CD14-positive monocyte (primary cell): ENCODE measurements around the gene CDC26. TPM values are rescaled to one million over a fixed set of nuclear protein-coding genes. Genes with fewer than 3 reads are reported as not detected.
A peak's percentile ranks its signal among the peaks of the same experiment; 100 is the strongest.

ENCODE experiments used
- DNase-seq, 3 donors: peaks; one replicate each; pipeline ENCODE4 v3.0.0-alpha.2; 2011 to 2022
- H2AFZ ChIP-seq: 2 replicates; pipeline ENCODE4 v1.6.0; 2012; ENCODE audit warnings: mild to moderate bottlenecking, low read depth, low read length, inconsistent platforms; ENCODE audit not compliant: insufficient read depth, poor library complexity, severe bottlenecking
- H3K27ac ChIP-seq, 2 donors: 1 replicate in 1 of 2; 2 replicates in 1 of 2; pipeline ENCODE4 v1.5.1; 2012 to 2013; ENCODE audit warnings: low read length in 2 of 2, control low read depth in 1 of 2, inconsistent platforms in 1 of 2, low read depth in 1 of 2, mild to moderate bottlenecking in 1 of 2
- H3K27me3 ChIP-seq, 2 donors: one replicate each; pipeline versions ENCODE4 v1.6.0 to v1.6.1; 2011 to 2013; ENCODE audit warnings: low read length in 2 of 2; ENCODE audit not compliant: control insufficient read depth in 2 of 2, insufficient read depth in 2 of 2
- H3K36me3 ChIP-seq, 2 donors: replicated peaks in 1 of 2; 1 replicate in 1 of 2; 2 replicates in 1 of 2; pipeline versions ENCODE4 v1.5.1 to v1.6.1; 2012 to 2013; ENCODE audit warnings: low read length in 2 of 2, control low read depth in 1 of 2, inconsistent platforms in 1 of 2, mild to moderate bottlenecking in 1 of 2; ENCODE audit not compliant: insufficient read depth in 2 of 2, control insufficient read depth in 1 of 2
- H3K4me1 ChIP-seq, 2 donors: 1 replicate in 1 of 2; 2 replicates in 1 of 2; pipeline versions ENCODE4 v1.5.1 to v1.6.1; 2012 to 2013; ENCODE audit warnings: low read length in 2 of 2, control low read depth in 1 of 2, inconsistent platforms in 1 of 2, mild to moderate bottlenecking in 1 of 2, moderate library complexity in 1 of 2; ENCODE audit not compliant: insufficient read depth in 2 of 2, control insufficient read depth in 1 of 2
- H3K4me2 ChIP-seq: replicated peaks from 2 replicates; pipeline ENCODE3; 2012; ENCODE audit warnings: low read length, moderate library complexity, mild to moderate bottlenecking; ENCODE audit not compliant: poor library complexity, severe bottlenecking; ENCODE audit errors: extremely low read depth
- H3K4me3 ChIP-seq, 3 experiments: fragments of 200-600 bp in 1 of 3; sonication (generic) in 1 of 3; replicated peaks in 1 of 3; 1 replicate in 2 of 3; 2 replicates in 1 of 3; pipeline ENCODE4 v1.5.1; 2011 to 2013; ENCODE audit warnings: low read length in 3 of 3, mild to moderate bottlenecking in 3 of 3, control low read depth in 2 of 3, low read depth in 2 of 3, inconsistent platforms in 1 of 3, moderate library complexity in 1 of 3
- H3K79me2 ChIP-seq: 2 replicates; pipeline ENCODE4 v1.6.0; 2012; ENCODE audit warnings: mild to moderate bottlenecking, control low read depth, inconsistent platforms, low read length, moderate library complexity; ENCODE audit not compliant: insufficient read depth
- H3K9ac ChIP-seq: 2 replicates; pipeline ENCODE4 v1.6.0; 2017; ENCODE audit warnings: low read length, mild to moderate bottlenecking; ENCODE audit not compliant: insufficient read depth, poor library complexity, severe bottlenecking
- H3K9me3 ChIP-seq, 2 donors: replicated peaks in 1 of 2; 1 replicate in 1 of 2; 2 replicates in 1 of 2; pipeline versions ENCODE4 v1.5.1 to v1.6.1; 2012 to 2013; ENCODE audit warnings: low read length in 2 of 2, control low read depth in 1 of 2; ENCODE audit not compliant: control insufficient read depth in 1 of 2, insufficient read depth in 1 of 2
- H4K20me1 ChIP-seq: 2 replicates; pipeline ENCODE4 v1.6.0; 2012; ENCODE audit warnings: mild to moderate bottlenecking, low read length, control low read depth, moderate library complexity; ENCODE audit not compliant: insufficient read depth
- H3K27ac Mint-ChIP-seq, 7 donors: one replicate each; pipeline ENCODE4 v1.8.0; 2020; ENCODE audit warnings: mild to moderate bottlenecking in 7 of 7, mixed read lengths in 7 of 7, moderate library complexity in 6 of 7, inconsistent platforms in 2 of 7
- H3K27me3 Mint-ChIP-seq, 3 donors: one replicate each; pipeline ENCODE4 v1.8.0; 2021 to 2022; ENCODE audit warnings: low read depth in 3 of 3, mild to moderate bottlenecking in 3 of 3, mixed read lengths in 3 of 3, moderate library complexity in 3 of 3, inconsistent platforms in 1 of 3
- H3K36me3 Mint-ChIP-seq, 2 donors: one replicate each; pipeline ENCODE4 v1.8.0; 2020; ENCODE audit warnings: mixed read lengths in 2 of 2, inconsistent platforms in 1 of 2, mild to moderate bottlenecking in 1 of 2
- H3K4me1 Mint-ChIP-seq: one replicate; pipeline ENCODE4 v1.8.0; 2020; ENCODE audit warnings: mild to moderate bottlenecking, mixed read lengths
- H3K4me3 Mint-ChIP-seq, 2 donors: one replicate each; pipeline ENCODE4 v1.8.0; 2020; ENCODE audit warnings: mild to moderate bottlenecking in 2 of 2, mixed read lengths in 2 of 2, moderate library complexity in 1 of 2
- H3K9me3 Mint-ChIP-seq, 7 donors: one replicate each; pipeline ENCODE4 v1.8.0; 2020 to 2022; ENCODE audit warnings: mixed read lengths in 7 of 7, mild to moderate bottlenecking in 6 of 7, moderate library complexity in 6 of 7, inconsistent platforms in 2 of 7
- WGBS: methylation state at CpG from one replicate; pipeline ENCODE4 v1.1.5; 2013; ENCODE audit warnings: missing lambda C conversion rate; ENCODE audit not compliant: insufficient coverage; 5-methylcytosine and 5-hydroxymethylcytosine counted together
- intact Hi-C, 2 donors: fragments of 100-400 bp; cut with micrococcal nuclease; formaldehyde crosslinking; loops; one replicate each; pipeline versions ENCODE4 v1.15.0 to v1.15.1; 2023
- polyA minus RNA-seq: library from RNA; depleted of rRNA, polyadenylated mRNA; stranded (reverse); fragments of >200 nt; gene quantifications from 2 replicates; pipeline ENCODE4 v1.2.3, GENCODE V29; 2012
- polyA plus RNA-seq, 3 donors: library from polyadenylated mRNA; depleted of rRNA in 1 of 3; unstranded in 2 of 3; stranded (reverse) in 1 of 3; fragments of 300-500 nt in 2 of 3; fragments of >200 nt in 1 of 3; fragmentation: Illumina TruSeq in 2 of 3; gene quantifications; 1 replicate in 2 of 3; 2 replicates in 1 of 3; pipeline ENCODE4 v1.2.3, GENCODE V29; 2012 to 2021
- total RNA-seq, 12 experiments: library from RNA in 1 of 12; stranded (reverse) in 1 of 12; fragments of 120-200 nt in 1 of 12; gene quantifications; one replicate each; pipeline ENCODE4 v1.2.4 and lab custom pipeline; 2013 to 2026; ENCODE audit warnings: mixed read lengths in 6 of 12, inconsistent platforms in 1 of 12
- TF ChIP-seq, protein P1 (sequence below): fragments of 200-600 bp; IDR thresholded peaks from one replicate; pipeline ENCODE4 v1.8.0; 2022; ENCODE audit warnings: antibody characterized with exemption, mild to moderate bottlenecking

The CDC26 gene
- 43.0 TPM for total RNA-seq (2013)
- polyA plus RNA-seq (10 to 100 TPM; 17.9 to 87.8 (median 77.8) TPM), polyA minus RNA-seq (7.9 and 11.7 TPM in 2 replicates), total RNA-seq (lab: John Stamatoyannopoulos, UW) (2.1 to 7.7 (median 4.7) reads per million in 11 experiments)

DNA sequence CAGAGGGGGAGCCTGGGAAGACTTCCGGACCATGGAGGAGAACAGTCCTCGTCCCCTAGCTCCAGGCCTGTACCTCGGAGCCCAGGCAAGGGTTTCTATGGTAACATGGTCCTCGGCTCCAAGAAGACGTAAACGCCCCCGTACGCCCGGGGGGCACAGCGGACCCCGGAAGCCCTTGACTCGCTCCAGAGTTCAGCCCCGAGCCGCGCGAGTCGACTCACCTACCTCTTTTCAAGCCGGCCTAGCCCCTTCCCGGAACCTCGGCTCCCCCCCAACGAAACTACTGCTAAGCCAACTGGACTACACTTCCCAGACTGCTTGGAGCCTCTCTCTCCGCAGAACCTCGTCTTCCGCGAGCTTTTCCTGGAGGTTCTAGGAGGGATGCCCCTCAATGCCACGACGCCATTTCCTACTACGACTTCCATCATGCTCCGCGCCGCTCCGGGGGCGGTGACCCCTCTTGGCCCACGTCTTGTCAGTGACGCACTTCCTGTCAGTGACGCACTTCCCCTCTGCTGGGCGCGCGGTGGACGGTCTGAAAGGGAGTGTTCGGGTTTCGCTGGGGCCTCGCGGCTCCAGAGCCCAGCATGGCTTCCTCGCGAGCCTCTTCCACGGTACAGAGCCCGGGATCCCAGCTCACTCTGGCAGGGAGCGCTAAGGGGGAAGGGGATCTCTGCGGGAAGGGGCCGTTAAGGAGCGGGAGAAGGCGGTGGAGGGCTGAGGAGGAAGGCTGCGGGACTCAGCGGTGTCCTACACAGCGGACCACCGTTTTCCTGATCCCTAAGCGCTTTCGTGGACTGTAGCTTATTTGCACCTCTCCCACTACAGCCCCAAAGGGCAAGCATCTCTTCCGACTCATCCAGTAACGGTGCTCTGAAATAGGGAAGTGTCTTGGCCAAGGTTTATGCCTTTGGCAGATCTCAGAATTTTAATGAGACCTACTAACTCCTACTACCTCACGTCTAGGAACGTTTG, at the start of gene CDC26, which contains the start of gene PRPF4:
TSS of gene CDC26 (minus strand) at position 416 of the 975 bp plus-strand sequence. CDS start 3,065 bp downstream, outside the sequence.
TSS of gene PRPF4 (plus strand) at position 502 of the 975 bp plus-strand sequence. CDS start at position 588, 86 bp downstream.
- Histone ChIP-seq H3K4me1 (peaks cover 13 to 20% of the 10 kb centered on the region in 2 donors), H2AFZ (peak within 1 kb of the TSS; percentile 87), H3K27me3 (no peaks in the 10 kb centered on the region), H3K9ac (peak within 1 kb of the TSS; percentile 95), H3K4me2 (peak within 1 kb of the TSS; percentile 85), H4K20me1 (peaks cover 10% of the 10 kb centered on the region), H3K9me3 (no peaks in the 10 kb centered on the region), H3K4me3 (peak within 1 kb of the TSS; percentile 84 to 87 (median 86)), H3K27ac (peak within 1 kb of the TSS; percentile 91 to 98), H3K79me2 (peaks cover 56% of the 10 kb centered on the region), H3K36me3 (peaks cover 52 to 62% of the 10 kb centered on the region in 2 donors)
- DNase-seq, result peak; percentile 93 to 96 (median 94)
- TF ChIP-seq, protein P1, sequence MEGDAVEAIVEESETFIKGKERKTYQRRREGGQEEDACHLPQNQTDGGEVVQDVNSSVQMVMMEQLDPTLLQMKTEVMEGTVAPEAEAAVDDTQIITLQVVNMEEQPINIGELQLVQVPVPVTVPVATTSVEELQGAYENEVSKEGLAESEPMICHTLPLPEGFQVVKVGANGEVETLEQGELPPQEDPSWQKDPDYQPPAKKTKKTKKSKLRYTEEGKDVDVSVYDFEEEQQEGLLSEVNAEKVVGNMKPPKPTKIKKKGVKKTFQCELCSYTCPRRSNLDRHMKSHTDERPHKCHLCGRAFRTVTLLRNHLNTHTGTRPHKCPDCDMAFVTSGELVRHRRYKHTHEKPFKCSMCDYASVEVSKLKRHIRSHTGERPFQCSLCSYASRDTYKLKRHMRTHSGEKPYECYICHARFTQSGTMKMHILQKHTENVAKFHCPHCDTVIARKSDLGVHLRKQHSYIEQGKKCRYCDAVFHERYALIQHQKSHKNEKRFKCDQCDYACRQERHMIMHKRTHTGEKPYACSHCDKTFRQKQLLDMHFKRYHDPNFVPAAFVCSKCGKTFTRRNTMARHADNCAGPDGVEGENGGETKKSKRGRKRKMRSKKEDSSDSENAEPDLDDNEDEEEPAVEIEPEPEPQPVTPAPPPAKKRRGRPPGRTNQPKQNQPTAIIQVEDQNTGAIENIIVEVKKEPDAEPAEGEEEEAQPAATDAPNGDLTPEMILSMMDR, result no peak
- no peaks in the 10 kb centered on the region for H3K9me3 Mint-ChIP-seq
- H3K4me1 Mint-ChIP-seq, result peaks cover 7% of the 10 kb centered on the region
- peaks cover 51 to 57% of the 10 kb centered on the region in 2 donors for H3K36me3 Mint-ChIP-seq
- no peaks in the 10 kb centered on the region for H3K27me3 Mint-ChIP-seq
- WGBS, result under 1% methylated on average over 46 of the region's 63 CpGs
- no peak within 1 kb of the TSS for H3K27ac Mint-ChIP-seq
- intact Hi-C loops, result loop anchor here (2.0 to 5.0 kb wide), 5 partner anchors 55 to 382 kb away; partner anchors contain the start of genes C9orf43 (in 1 of the 2), FKBP15 (in 1 of the 2), POLE3 (in 1 of the 2) and SLC31A1 (in 1 of the 2)
- H3K4me3 Mint-ChIP-seq, result no peak within 1 kb of the TSS

DNA sequence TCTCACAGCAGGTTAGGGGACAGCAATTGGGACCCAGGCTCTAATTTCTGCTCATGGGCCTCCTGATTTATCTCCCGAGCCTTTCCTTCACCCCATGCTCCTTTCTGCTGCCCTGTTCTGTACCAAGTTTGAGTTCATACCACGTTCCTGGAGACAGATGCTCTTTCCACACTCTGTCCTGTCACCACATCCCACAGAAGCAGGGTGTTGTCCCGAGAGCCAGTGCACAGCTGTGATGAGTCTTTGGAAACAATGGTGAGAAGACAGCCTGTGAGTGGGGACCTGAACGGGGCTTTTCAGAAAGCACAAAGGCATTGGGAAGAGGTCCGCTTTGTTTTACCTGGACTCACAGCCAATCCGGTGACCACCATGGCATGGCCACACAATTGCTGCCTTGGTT, 47.3 kb upstream of the CDC26 start:
- TF ChIP-seq, protein P1, result no peak
- H3K4me1 Mint-ChIP-seq, result no peaks in the 10 kb centered on the region

More for the DNA sequence above, 47.3 kb upstream of the CDC26 start:
- no peaks in the 10 kb centered on the region for H3K27me3 ChIP-seq
- Mint-ChIP-seq H3K27me3 (peaks cover 0 to 1% (median 0%) of the 10 kb centered on the region in 3 donors), H3K27ac (no peak overlapping the region), H3K9me3 (no peaks in the 10 kb centered on the region), H3K4me3 (no peak overlapping the region), H3K36me3 (no peaks in the 10 kb centered on the region)
- no peak overlapping the region for H3K4me3 ChIP-seq
- H3K36me3 ChIP-seq, result no peaks in the 10 kb centered on the region
- H3K79me2 ChIP-seq, result no peaks in the 10 kb centered on the region
- H3K27ac ChIP-seq, result no peak overlapping the region
- no peak overlapping the region for H3K9ac ChIP-seq
- intact Hi-C loops, result no loop called here
- no peaks in the 10 kb centered on the region for H4K20me1 ChIP-seq
- no peak overlapping the region for H3K4me2 ChIP-seq
- H2AFZ ChIP-seq, result no peak overlapping the region
- no peaks in the 10 kb centered on the region for H3K9me3 ChIP-seq
- 94% methylated on average over 4 of the region's 6 CpGs for WGBS
- H3K4me1 ChIP-seq, result no peaks in the 10 kb centered on the region
- no peak for DNase-seq
